Left lobe of liver (tissue), 2 donors: Measurements from ENCODE around the gene IFT57. TPM values are rescaled to one million over a fixed set of nuclear protein-coding genes. Genes with fewer than 3 reads are reported as not detected.

ENCODE experiments used
- ATAC-seq: fragments of 200-7000 bp; cut with Tn5 transposase; one replicate; pipeline ENCODE4 v1.9.1; 2020; ENCODE audit warnings: mild to moderate bottlenecking, moderate library complexity
- DNase-seq: peaks from one replicate; pipeline ENCODE4 v3.0.0-alpha.2; 2020; ENCODE audit warnings: low spot score
- total RNA-seq: library from RNA; stranded (reverse); gene quantifications from one replicate; pipeline ENCODE4 v1.2.1, GENCODE V29; 2021
- donor health status: DM: no; HTN: no; CAD: no; lungs with moderate emphysema.
- donor health status: DM: no; HTN: yes; CAD: no.

IFT57 gene
- total RNA-seq, 1 donor from 2014 or later, result 3.8 TPM

DNA sequence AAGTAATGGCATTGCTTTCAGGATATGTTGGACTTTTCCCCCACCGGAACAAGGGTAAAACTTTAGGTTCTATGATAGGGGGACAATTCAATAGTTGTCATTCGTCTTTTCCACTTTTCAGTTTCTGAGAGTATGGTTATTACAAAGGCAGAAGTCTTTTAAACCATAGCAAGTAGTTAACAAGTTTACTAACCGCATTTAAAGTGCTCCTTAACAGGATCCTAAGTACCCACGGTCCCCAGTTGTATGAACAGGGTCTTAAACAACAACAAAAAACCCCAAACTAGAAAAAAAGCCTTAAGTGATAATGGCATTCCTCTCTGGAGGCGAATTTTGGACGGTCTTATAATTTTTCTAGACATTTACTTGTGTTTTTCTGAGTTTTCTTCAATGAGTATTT, 831 bp downstream of the IFT57 start:
- ATAC-seq, result no peak
- no peak for DNase-seq

DNA sequence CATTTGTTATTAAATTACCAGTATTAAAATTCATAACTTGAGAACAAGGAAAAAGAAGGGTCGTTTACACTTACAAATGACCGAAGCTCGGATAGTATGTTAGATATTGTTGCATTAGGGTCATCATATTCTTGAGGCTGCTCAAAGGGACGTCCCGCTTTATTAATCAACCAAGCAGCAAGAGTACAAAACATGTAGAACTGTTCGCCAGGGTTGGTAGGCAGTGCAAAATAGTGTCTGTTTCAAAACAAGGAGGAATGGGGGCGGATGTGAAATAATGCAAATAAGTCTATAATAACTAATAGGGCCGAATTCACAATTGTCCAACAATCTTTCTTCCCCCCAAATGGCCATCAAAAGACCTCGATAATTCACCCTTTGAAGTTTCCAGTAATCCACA, 2.9 kb downstream of the IFT57 start:
- DNase-seq (no peak), ATAC-seq (no peak)

DNA sequence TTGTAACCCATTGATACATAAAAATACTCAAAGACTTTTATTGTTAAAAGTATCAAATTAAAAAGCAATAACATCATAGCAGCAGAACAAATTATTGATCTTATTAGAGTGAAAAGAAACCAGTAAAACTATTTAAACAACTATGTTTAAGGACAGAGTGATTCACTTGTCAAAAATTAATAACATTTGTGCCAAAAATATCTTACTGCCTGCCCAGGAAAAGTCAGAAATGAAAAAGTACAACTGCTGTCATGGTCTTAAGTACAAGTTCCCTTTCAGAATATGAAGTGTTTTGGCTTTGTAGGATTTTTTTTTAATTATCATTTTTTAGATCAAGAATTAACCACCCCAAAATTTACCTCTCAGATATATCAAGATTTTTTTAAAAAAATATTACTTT, 3.4 kb downstream of the IFT57 start:
- DNase-seq (no peak), ATAC-seq (no peak)

DNA sequence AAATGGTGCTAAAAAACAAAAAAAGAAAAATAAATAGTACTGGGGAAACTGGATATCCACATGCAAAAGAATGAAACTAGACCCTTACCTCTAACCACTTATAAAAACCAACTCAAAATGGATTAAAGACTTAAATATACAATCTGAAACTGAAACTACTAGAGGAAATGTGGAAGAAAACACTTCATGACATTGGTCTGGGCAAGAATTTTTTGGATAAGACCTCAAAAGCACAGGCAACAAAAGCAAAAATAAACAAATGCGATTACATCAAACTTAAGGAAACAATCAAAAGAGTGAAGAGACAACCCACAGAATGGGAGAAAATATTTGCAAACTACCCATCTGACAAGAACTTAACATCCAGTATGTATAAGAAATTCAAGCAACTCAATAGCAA, 6.4 kb downstream of the IFT57 start:
- no peak for DNase-seq
- no peak for ATAC-seq

DNA sequence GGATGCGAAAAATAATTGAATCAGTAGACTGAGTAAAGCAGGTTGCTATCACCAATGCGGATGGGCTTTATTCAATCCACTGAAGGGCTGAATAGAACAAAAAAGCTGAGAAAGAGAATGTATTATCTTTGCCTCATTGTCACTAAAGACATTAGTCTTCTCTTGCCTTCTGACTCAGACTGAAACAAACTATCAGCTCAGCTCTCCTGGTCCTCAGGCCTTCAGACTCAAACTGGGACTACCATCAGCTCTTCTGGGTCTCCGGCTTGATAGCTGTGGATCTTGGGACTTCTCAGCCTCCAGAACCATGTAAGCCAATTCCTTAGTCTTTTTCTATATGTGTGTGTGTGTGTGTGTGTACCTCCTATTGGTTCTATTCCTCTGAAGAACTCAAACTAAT, 12.6 kb downstream of the IFT57 start:
- ATAC-seq, result no peak
- DNase-seq, result no peak

DNA sequence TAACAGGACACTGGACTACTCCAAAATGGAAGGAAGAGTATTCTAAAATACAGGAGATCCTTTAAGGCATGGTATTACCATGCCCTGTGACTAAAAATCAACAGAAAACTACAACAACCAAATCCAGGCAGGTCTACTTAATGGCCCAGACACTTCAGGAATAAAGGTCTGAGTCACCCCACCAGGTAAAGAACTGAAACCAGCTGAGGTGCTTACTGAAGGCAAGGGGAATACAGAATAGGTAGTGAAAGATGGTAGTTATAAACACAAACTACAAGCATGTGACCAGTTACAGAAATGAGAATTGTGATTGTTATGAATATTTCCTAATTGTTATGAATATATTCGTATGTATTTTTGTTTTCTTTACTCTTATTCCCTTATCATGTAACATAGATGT, 13.4 kb downstream of the IFT57 start:
- no peak for ATAC-seq
- DNase-seq, result no peak

DNA sequence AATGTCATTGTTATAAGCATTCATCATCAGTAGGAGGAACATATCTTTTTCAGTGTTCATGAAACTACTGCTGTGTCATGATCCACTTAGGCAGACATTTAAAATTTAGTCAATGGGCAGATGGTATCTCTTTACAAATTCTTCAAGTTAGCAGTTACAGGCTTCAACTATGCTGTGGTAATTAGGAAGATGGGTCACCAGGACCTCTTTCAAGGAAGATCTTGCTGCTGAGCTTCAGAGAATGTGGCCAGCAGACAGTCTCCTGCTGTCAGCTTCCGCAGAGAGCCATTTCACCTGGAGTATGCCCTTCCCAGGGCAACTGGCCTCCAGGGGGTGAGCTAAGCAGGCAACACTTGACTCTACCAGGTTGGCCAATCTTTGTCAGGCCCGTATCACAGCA, 19.4 kb downstream of the IFT57 start:
- ATAC-seq, result no peak
- DNase-seq, result no peak

DNA sequence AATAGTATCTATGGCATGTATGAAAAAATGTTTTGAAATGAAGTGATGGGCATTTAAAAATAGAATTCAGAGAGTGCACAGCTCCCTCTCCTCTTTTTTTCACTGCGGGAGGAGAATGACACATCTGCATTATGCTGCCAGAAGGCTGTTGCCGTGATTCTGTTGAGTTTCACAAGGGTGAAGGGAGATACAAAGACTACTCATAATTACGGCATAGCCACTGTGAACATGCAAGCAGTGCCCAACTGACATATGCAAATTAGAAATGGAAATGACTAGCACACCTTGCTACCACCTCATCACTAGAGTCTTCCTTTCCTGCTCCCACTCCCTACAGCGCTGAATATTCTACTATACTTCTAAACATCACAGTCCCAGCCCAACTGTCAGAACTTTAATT, 20.1 kb downstream of the IFT57 start:
- ATAC-seq (no peak), DNase-seq (no peak)

DNA sequence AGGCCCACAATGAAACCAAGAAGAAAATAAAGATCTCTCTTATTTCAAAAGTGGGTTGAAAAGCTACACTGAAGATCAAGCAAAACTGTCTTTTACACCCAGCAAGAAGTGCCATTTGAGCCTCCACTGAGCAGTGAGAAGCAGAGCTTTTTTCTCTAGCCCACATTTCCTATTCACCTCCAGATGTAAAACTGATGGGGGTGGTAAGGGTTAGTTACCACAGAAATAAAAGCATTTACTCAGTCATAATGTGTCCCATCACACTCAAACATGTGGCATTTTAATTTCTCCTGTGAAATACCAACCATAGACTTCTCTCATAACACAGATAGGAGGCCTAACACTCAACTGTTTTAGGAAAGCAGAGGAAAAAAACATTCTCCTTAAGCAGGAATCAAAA, 21.0 kb downstream of the IFT57 start:
- DNase-seq, result no peak
- no peak for ATAC-seq

DNA sequence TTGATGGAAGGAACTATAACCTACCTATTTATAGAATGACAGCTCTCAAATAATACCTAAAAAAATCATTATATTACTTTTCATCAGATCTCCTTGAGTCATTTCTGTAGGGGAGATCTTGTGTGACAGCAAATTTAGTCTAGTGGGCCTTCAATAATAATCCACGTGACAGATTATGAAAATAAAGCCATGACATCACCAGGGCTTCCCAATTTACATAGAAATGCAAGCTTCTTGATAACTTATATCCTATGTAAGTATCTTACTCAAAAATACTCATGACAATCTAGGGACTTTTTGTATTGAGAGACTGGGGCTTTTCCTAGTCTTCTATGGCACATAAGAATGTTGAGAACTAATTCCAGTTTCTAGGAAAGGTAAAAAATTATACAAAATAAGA, 21.6 kb downstream of the IFT57 start:
- no peak for DNase-seq
- no peak for ATAC-seq

DNA sequence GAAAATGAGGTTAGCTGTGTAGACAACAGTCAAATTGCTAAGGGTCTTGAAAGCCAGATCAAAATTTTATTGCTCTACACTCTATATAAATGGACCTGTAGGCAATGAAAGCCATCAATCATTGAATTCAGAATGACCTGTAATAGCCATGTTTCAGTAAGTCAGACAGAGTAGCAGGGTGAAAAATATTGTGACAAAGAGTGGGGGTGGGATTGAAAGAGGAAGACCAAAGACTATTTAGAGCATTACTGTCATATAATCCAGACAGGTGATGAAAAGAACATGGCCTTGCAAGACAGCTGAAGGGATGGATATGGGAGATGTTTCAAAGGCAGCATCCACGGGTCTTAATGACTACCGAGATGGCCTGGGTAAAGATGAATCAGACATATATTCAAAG, 22.2 kb downstream of the IFT57 start:
- ATAC-seq, result no peak
- no peak for DNase-seq

DNA sequence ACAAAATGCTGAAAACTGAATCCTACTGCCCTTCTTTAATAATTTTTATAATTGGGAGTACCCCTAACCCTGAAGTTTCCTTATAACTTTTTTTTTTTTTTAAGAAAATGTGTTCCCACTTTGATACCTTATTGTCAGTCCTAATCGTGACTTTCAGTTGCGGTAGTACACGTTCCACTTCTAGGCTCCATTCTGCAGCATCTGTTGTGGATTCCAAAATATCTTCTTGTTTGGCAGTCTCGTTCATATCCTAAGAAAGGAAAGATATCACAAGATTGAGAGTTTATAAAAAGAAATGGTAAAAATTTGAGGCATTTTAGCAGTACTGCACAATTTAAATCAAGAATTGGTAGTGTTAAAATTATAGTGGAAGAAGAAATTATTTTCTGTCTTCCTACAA, 30.8 kb downstream of the IFT57 start:
- ATAC-seq, result no peak

DNA sequence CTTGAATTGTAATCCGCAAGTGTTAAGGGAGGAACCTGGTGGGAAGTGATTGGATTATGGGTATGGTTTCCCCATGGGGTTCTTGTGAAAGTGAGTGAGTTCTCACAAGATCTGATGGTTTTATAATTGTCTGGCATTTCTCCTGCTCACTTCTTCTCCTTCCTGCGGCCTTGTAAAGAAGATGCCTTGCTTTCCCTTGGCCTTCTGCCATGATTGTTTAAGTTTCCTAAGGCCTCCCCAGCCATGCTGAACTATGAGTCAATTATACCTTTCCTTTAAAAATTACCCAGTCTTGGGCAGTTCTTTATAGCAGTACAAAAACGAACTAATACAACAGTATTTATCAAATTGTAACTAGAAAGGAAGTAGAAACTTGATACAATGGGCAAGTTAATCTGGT, 31.9 kb downstream of the IFT57 start:
- DNase-seq (no peak), ATAC-seq (no peak)

More for the DNA sequence above, 30.8 kb downstream of the IFT57 start:
- no peak for DNase-seq

DNA sequence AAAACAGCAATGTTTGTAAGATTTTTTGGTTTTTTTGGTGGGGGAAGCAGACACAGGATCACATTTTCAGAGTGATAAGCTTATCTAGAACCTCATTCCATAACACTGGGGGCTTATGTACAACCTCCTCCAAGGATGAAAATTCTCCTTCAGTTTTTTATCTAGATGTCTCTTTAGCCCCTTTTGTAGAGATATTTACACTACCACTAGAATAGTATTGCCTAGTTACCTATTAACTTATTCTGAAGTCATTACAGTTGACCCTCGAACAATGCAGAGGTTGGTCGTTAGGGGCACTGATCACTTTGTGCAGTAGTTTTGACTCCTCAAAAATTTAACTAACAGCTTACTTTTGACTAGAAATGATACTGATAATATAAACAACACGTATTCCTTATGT, 32.8 kb downstream of the IFT57 start:
- DNase-seq (no peak), ATAC-seq (no peak)

DNA sequence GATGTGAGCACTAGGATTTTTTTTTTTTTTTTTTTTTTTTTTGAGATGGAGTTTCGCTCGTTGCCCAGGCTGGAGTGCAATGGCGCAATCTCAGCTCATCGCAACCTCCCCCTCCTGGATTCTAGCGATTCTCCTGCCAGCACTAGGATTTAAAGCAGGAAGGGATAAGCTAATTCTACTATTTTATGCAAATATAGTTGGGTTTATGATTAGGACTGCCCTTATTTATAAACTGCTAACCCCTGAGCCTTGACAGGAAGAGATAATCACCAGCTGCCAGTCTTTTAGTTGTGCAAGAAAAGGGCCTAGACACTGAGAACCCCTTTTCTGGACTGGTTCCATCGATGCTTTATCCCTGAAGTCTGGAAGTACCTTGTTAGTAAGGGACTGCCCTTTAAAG, 36.7 kb downstream of the IFT57 start:
- DNase-seq (no peak), ATAC-seq (no peak)

DNA sequence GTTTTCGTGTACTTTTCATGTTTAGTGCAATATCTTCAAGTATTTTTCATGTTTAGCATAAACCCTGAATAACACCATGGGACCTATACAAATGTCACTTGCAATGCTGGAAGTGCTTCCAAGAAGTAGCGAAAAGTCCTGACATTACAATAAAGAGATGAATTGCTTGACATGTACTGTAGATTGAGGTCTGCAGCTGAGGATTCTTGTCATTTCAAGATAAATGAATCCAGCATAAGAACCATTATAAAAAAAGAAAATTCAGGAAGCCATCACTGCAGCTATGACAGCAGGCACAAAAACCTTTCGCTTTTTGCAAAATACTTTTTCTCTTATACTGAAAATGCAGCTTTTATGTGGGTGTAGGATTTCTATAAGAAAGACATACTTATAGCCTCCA, 37.4 kb downstream of the IFT57 start:
- no peak for ATAC-seq
- DNase-seq, result no peak

DNA sequence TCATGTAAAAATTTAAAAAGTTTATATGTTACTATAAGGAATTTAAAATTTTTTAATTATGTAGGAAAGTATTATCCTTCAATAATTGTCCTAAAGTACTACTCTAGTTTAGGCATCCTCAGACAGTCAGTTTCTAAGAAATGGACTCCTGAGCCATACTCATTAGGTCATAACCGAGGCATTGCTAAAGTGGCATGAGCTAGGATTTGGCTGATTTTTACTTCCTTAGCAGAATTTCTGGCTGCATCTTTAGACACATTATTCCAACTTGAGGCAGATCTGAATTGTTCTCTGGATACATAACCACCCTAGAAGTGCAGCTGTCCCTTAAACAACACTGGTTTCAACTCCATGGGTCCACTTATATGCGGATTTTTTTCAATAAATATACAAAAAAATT, 38.3 kb downstream of the IFT57 start:
- DNase-seq (no peak), ATAC-seq (no peak)

DNA sequence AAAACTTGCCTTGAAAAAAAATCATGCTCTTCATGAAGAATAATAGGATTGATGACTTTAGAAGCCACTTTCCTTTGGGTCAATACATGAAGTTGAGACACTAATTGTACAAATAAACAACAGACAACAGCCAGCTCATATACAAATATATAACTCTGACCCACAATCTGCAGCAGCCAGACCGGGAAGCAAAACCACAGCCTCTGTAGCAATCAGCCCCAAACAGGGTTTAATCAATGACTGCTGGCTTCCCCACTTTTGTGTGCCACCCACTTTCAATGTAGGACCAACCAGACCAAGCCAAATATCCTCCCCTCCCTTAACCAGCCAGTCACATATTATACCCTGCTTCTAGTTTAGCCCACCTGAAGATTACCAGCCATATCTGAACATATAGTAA, 39.0 kb downstream of the IFT57 start:
- DNase-seq (no peak), ATAC-seq (no peak)

DNA sequence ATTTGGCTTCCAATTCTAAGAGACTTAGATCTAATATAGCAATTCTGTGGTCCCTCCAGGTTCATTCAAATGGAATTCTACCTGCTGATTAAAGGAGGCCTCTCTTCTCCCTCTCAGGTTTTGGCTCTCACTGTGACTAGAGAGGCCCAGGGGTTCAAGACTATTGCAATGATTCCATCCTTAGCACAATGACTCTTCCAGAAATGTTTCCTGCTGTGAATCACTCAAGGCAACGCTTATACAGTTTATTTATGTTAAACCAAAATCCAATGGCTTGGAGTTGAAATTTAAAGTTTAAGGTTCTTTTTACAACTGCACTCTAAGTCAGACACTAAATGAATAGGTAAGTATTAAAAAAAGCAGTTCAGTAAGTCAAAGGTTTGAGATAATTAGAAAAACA, 39.9 kb downstream of the IFT57 start:
- ATAC-seq, result no peak

DNA sequence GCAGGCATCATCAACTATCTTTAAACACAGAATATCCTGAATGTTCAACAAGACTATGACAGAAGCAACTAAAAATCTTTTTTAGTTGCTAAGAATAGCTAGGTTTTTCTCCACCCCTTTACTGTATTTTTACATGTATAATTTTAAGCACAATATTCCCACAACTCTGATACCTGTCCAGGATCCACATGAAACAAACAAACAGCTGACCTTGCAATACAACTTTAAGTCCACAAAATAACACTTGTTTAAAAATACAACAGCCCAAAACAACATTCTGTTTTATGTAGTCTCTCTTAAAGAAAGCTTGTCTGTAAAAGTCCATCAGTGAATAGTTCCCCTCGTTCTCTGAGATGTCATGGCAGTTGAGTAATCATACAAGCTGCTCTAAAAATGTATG, 41.1 kb downstream of the IFT57 start:
- ATAC-seq, result no peak
- no peak for DNase-seq

More for the DNA sequence above, 39.9 kb downstream of the IFT57 start:
- no peak for DNase-seq

DNA sequence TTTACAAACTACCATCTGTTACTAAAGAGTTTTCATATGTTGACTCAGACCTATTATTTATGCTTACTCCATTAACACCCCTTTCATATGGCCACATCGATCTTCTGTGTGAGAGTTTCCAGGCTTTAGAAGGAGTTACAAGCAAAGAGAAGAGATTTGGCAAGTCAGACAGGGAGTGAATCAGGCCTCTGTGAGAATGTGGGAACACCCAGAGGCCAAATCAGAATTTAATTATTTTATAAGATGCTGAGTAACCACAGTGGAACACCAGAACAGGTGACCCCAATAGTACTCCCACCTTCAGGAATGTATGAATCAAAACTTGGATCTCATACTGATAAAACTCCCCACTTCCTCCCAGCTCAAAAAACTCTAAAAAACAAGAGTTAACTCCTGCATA, 42.0 kb downstream of the IFT57 start:
- DNase-seq (no peak), ATAC-seq (no peak)

DNA sequence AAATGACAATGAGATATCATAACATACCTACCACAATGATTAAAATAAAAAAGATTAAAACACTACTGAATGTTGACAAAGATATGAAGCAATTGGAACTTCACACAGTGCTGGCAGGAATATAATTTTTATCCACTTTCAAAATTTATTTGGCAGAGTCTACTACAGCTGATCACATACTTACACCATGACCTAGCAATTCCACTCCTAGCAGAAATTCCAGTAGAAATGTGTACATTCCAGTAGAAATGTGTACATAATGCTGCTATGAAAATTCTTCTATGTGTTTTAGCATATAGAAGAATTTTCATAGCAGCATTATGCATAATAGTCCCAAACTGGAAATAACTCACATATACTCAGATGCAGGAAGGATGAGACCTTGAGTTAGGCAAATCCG, 43.5 kb downstream of the IFT57 start:
- no peak for ATAC-seq
- no peak for DNase-seq

DNA sequence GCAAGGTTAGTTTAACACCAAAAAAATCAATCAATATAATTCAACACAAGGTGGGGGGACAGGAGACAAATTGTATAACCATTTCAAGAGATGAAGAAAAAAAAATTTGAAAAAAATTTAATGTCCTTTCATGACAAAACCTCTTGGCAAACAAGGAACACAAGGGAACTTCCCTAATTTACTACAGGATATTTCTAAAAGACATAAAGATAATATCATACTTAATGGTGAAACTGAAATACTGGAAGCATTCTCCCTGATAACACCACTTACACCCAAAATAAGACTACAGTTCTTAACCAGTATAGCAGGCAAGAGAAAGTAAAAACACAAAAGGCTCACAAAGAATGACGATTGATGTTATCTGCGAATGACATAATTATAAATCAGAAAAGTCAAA, 44.7 kb downstream of the IFT57 start:
- DNase-seq (no peak), ATAC-seq (no peak)

DNA sequence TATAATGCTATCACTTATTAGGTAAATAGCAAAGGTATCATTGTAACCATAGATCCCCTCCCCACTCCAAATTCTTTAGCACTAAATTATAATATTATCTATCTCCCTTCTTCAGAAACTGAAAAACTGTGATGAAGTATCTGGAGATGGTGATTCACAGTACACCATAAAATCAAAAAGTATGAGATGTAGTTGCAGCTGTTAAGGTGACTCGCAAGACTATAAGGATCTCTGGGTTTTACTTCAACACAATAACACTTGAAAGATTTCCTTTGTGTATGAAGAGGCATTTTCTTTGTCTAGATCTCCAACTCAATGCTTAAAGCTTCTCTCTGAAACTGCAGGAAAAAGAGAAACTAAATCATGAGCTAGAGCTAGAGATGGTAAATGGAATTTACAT, 46.9 kb downstream of the IFT57 start:
- DNase-seq (no peak), ATAC-seq (no peak)
